ENCODE measurements around the gene MCTP2. TPM values are rescaled to one million over a fixed set of nuclear protein-coding genes. Genes with fewer than 3 reads are reported as not detected.

Gene MCTP2
- total and polyA plus RNA-seq, 2 of the 13 experiments (the other 11 are each of a cell fraction or from before 2014, with no cell fraction given): 5.1 to 8.6 TPM

DNA sequence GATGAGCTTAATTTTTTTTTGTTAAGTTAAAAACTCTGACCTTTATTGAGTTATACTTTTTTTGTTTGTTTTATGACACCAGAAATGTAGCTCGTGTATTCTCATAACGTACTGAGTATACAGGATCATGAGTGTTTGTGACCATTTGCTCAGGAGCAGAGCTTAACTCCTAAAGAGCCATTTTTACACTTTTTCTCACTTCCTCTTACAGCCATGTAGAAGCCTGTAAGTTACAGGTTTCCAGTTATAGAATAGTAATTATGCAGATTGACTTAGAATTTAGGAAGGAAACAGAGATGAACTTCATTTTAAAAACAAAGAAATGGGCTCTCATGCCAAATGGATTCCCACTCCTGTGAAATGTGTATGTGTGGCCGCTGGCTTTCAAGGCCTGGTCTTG is 151.7 kb downstream of the MCTP2 start:
- Histone ChIP-seq H3K36me3 (replicated peaks in 1 of 2; ENCODE audit: control insufficient read depth in 1 of 2, insufficient read depth in 2 of 2, low read length in 2 of 2) (no peaks in the 10 kb centered on the region), H3K27ac (ENCODE audit: extremely low read length, insufficient read depth, low read length) (no peak overlapping the region), H3K9me3 (ENCODE audit: low read length) (no peaks in the 10 kb centered on the region), H3K4me1 (ENCODE audit: insufficient read depth, low read length) (no peaks in the 10 kb centered on the region), H3K4me3 (replicated peaks in 1 of 3; ENCODE audit: insufficient read depth in 1 of 3, low read depth in 2 of 3, low read length in 3 of 3) (no peak overlapping the region), H4K20me1 (ENCODE audit: insufficient read depth, low read length) (no peaks in the 10 kb centered on the region), H3K4me2 (ENCODE audit: low read depth, low read length) (no peak overlapping the region), H3K79me2 (ENCODE audit: insufficient read depth, low read length) (no peaks in the 10 kb centered on the region), H3K27me3 (ENCODE audit: control insufficient read depth in 1 of 2, insufficient read depth in 2 of 2, low read length in 2 of 2) (no peaks in the 10 kb centered on the region), H3K9ac (ENCODE audit: insufficient read depth, low read depth, low read length) (no peak overlapping the region), H2AFZ (ENCODE audit: low read length) (no peak overlapping the region)
- FAIRE-seq (no peak), DNase-seq (ENCODE audit: low spot score) (no peak), ATAC-seq (no peak)
- no peak for TF ChIP-seq MLX (CRISPR knock-in tag; IDR thresholded peaks at IDR 0.05)
- TF ChIP-seq ZMYM4 (CRISPR knock-in tag; IDR thresholded peaks at IDR 0.05): no peak
- TF ChIP-seq SNAPC2 (CRISPR knock-in tag; IDR thresholded peaks at IDR 0.05): no peak
- TF ChIP-seq ZNF343 (CRISPR knock-in tag; IDR thresholded peaks at IDR 0.05): no peak
- TF ChIP-seq AGO1 (IDR thresholded peaks at IDR 0.05; ENCODE audit: low read depth, low read length, poor library complexity, severe bottlenecking): no peak
- no peak for TF ChIP-seq ZNF841 (CRISPR knock-in tag; IDR thresholded peaks at IDR 0.05; ENCODE audit: borderline replicate concordance)
- TF ChIP-seq ZSCAN9 (CRISPR knock-in tag; IDR thresholded peaks at IDR 0.05; ENCODE audit: borderline replicate concordance): no peak
- POLR2A ChIA-PET: no interaction called here
- CTCF ChIA-PET (ENCODE audit: low intra/inter-chr PET ratio, low total read pairs): no interaction called here
- in situ Hi-C loops (cut with HindIII; ENCODE audit: extremely low pct_ligation_motif_present, low pct_unique_long_range_greater_than_20kb): no loop called here
- 45% methylated on average over 3 of the region's 3 CpGs for WGBS (ENCODE audit: low lambda C conversion rate)
- intact Hi-C loops (cut with micrococcal nuclease; ENCODE audit: unreplicated experiment): no loop called here
- BruUV-seq (replicated peaks): no TSS peak

DNA sequence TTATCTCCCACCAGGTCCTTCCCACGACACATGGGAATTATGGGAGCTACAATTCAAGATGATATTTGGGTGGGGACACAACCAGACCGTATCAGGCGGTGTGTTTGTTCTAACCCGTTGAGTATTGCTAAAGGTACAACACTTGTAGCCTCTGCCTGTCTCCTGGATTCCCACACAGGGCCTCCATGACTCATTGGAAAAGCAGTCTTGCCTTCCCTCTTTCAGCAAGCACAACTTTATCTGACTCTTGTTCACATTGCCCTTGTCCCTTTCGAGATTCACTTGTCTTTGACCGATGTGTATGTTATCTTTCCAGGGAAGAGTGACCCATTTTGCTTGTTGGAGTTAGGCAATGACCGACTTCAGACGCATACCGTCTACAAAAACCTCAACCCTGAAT is 152.3 kb downstream of the MCTP2 start:
- no peak for FAIRE-seq
- in situ Hi-C loops (cut with HindIII; ENCODE audit: extremely low pct_ligation_motif_present, low pct_unique_long_range_greater_than_20kb): no loop called here
- H3K36me3 ChIP-seq (replicated peaks in 1 of 2; ENCODE audit: control insufficient read depth in 1 of 2, insufficient read depth in 2 of 2, low read length in 2 of 2): no peaks in the 10 kb centered on the region
- intact Hi-C loops (cut with micrococcal nuclease; ENCODE audit: unreplicated experiment): no loop called here
- H3K9me3 ChIP-seq (ENCODE audit: low read length): no peaks in the 10 kb centered on the region
- no peak for DNase-seq (ENCODE audit: low spot score)
- no peak overlapping the region for H3K4me2 ChIP-seq (ENCODE audit: low read depth, low read length)
- H3K79me2 ChIP-seq (ENCODE audit: insufficient read depth, low read length): no peaks in the 10 kb centered on the region
- no peak overlapping the region for H3K9ac ChIP-seq (ENCODE audit: insufficient read depth, low read depth, low read length)
- BruUV-seq (replicated peaks): no TSS peak
- H2AFZ ChIP-seq (ENCODE audit: low read length): no peak overlapping the region
- TF ChIP-seq ZNF160 (CRISPR knock-in tag; IDR thresholded peaks at IDR 0.05): no peak
- TF ChIP-seq ZEB1 (IDR thresholded peaks at IDR 0.05; ENCODE audit: insufficient replicate concordance, low read depth): no peak
- TF ChIP-seq RFXAP (CRISPR knock-in tag; IDR thresholded peaks at IDR 0.05; ENCODE audit: borderline replicate concordance): no peak
- WGBS (ENCODE audit: low lambda C conversion rate): 54% methylated on average over 8 of the region's 9 CpGs
- no peaks in the 10 kb centered on the region for H4K20me1 ChIP-seq (ENCODE audit: insufficient read depth, low read length)
- H3K4me1 ChIP-seq (ENCODE audit: insufficient read depth, low read length): no peaks in the 10 kb centered on the region
- no peak overlapping the region for H3K4me3 ChIP-seq (replicated peaks in 1 of 3; ENCODE audit: insufficient read depth in 1 of 3, low read depth in 2 of 3, low read length in 3 of 3)
- POLR2A ChIA-PET: no interaction called here
- CTCF ChIA-PET (ENCODE audit: low intra/inter-chr PET ratio, low total read pairs): no interaction called here
- no peak for ATAC-seq
- no peak overlapping the region for H3K27ac ChIP-seq (ENCODE audit: extremely low read length, insufficient read depth, low read length)
- no peaks in the 10 kb centered on the region for H3K27me3 ChIP-seq (ENCODE audit: control insufficient read depth in 1 of 2, insufficient read depth in 2 of 2, low read length in 2 of 2)

All from HepG2 (cell line).